LNCAP (cell line): ENCODE measurements around the gene LMX1A.

Experiments used
- CTCF ChIP-seq: fragments of 450-650 bp; IDR thresholded peaks from 2 replicates; pipeline ENCODE4 v1.5.1; 2017; ENCODE audit warnings: mild to moderate bottlenecking

Gene LMX1A

GRCh38 chr1:165296205-165296604 is 60.3 kb downstream of the LMX1A start:
- TF ChIP-seq CTCF, result no peak

- TF ChIP-seq CTCF, result peak; percentile 12; the same call in 1 of the 2 replicates
These were observed 66.4 kb downstream of the LMX1A start for GRCh38 chr1:165290148-165290547.

GRCh38 chr1:165289556-165289955 is 67.0 kb downstream of the LMX1A start:
- TF ChIP-seq CTCF, result no peak

GRCh38 chr1:165288350-165289120 is 68.0 kb downstream of the LMX1A start:
- no peak for TF ChIP-seq CTCF

GRCh38 chr1:165287781-165288180 is 68.7 kb downstream of the LMX1A start:
- TF ChIP-seq CTCF, result no peak

- no peak for TF ChIP-seq CTCF
These were observed 69.2 kb downstream of the LMX1A start for GRCh38 chr1:165287329-165287728.

GRCh38 chr1:165284454-165284853 is 72.1 kb downstream of the LMX1A start:
- no peak for TF ChIP-seq CTCF
